GM18520 (cell line): Measurements from ENCODE around the gene C21orf91.

Experiments used
- ATAC-seq: cut with Tn5 transposase; IDR thresholded peaks from one replicate; pipeline ENCODE4 v1.9.1; 2021; ENCODE audit not compliant: unreplicated experiment

C21orf91 gene

GRCh38 chr21:17798796-17799195 is 20.4 kb downstream of the C21orf91 start:
- no peak for ATAC-seq

- no peak for ATAC-seq
These were observed 21.2 kb downstream of the C21orf91 start for GRCh38 chr21:17797967-17798366.

GRCh38 chr21:17796503-17796902 is 22.7 kb downstream of the C21orf91 start:
- no peak for ATAC-seq

- no peak for ATAC-seq
These were observed 23.1 kb downstream of the C21orf91 start for GRCh38 chr21:17796037-17796403.

- no peak for ATAC-seq
These were observed 23.8 kb downstream of the C21orf91 start for GRCh38 chr21:17795146-17796036.

- no peak for ATAC-seq
These were observed 24.5 kb downstream of the C21orf91 start for GRCh38 chr21:17794518-17795145.

GRCh38 chr21:17793246-17794123 is 25.7 kb downstream of the C21orf91 start:
- peak; percentile 48 for ATAC-seq

GRCh38 chr21:17789656-17790055 is 29.5 kb downstream of the C21orf91 start:
- no peak for ATAC-seq

- ATAC-seq, result no peak
These were observed 30.1 kb downstream of the C21orf91 start for GRCh38 chr21:17789069-17789468.

GRCh38 chr21:17786851-17787181 is 32.3 kb downstream of the C21orf91 start:
- ATAC-seq, result no peak

GRCh38 chr21:17786071-17786850 is 32.9 kb downstream of the C21orf91 start:
- no peak for ATAC-seq

- no peak for ATAC-seq
These were observed 33.8 kb downstream of the C21orf91 start for GRCh38 chr21:17785403-17785788.

- ATAC-seq, result peak; percentile 45
These were observed 34.4 kb downstream of the C21orf91 start for GRCh38 chr21:17784604-17785402.

GRCh38 chr21:17784180-17784598 is 35.0 kb downstream of the C21orf91 start:
- ATAC-seq, result peak; percentile 39

- ATAC-seq, result peak; percentile 24
These were observed 35.5 kb downstream of the C21orf91 start for GRCh38 chr21:17783481-17784179.

- ATAC-seq, result no peak
These were observed 36.2 kb downstream of the C21orf91 start for GRCh38 chr21:17783003-17783402.

GRCh38 chr21:17782051-17782450 is 37.1 kb downstream of the C21orf91 start:
- no peak for ATAC-seq

GRCh38 chr21:17781524-17781923 is 37.6 kb downstream of the C21orf91 start:
- no peak for ATAC-seq

- peak; percentile 27 for ATAC-seq
These were observed 38.6 kb downstream of the C21orf91 start for GRCh38 chr21:17780539-17780938.
